Vagina (tissue), 2 donors: ENCODE data around the gene SPHKAP. TPM values are rescaled to one million over a fixed set of nuclear protein-coding genes. Genes with fewer than 3 reads are reported as not detected.
"Not testable (repeated sequence)": the region's sequence is repeated elsewhere in the genome, so short reads cannot be mapped to it uniquely, and the experiment has no call there.

ENCODE experiments used
- DNase-seq, 2 donors: peaks; one replicate each; pipeline ENCODE4 v3.0.0-alpha.2; 2017; ENCODE audit errors: extremely low spot score in 2 of 2
- H3K27ac ChIP-seq: fragments of 200-600 bp; sonication (generic); one replicate; pipeline ENCODE4 v1.5.1; 2019
- H3K27me3 ChIP-seq: fragments of 200-600 bp; sonication (generic); one replicate; pipeline ENCODE4 v1.5.1; 2019
- H3K36me3 ChIP-seq, 2 donors: fragments of 200-600 bp; sonication (generic); one replicate each; pipeline ENCODE4 v1.5.1; 2017 to 2019
- H3K4me1 ChIP-seq: fragments of 200-600 bp; sonication (generic); one replicate; pipeline ENCODE4 v1.5.1; 2019
- H3K4me3 ChIP-seq, 2 donors: fragments of 200-600 bp; sonication (generic); 1 replicate in 1 of 2; 2 replicates in 1 of 2; pipeline ENCODE4 v1.5.1; 2016 to 2019
- H3K9me3 ChIP-seq: fragments of 200-600 bp; sonication (generic); one replicate; pipeline ENCODE4 v1.5.1; 2019
- POLR2A ChIP-seq, 2 donors: fragments of 450-650 bp; IDR thresholded peaks; one replicate each; pipeline ENCODE4 v1.6.1; 2017; ENCODE audit warnings: antibody characterized with exemption in 2 of 2, mild to moderate bottlenecking in 2 of 2, moderate library complexity in 2 of 2
- POLR2AphosphoS5 ChIP-seq, 2 donors: sonication (generic); formaldehyde crosslinking; IDR thresholded peaks; one replicate each; pipeline ENCODE4 v1.9.0; 2017; ENCODE audit warnings: antibody characterized with exemption in 2 of 2, mild to moderate bottlenecking in 2 of 2, low read depth in 1 of 2; ENCODE audit not compliant: insufficient read depth in 1 of 2
- intact Hi-C: fragments of 100-400 bp; cut with DNase I; formaldehyde crosslinking; loops from one replicate; pipeline ENCODE4 v1.15.1; 2023
- total RNA-seq: library from RNA; depleted of rRNA; stranded (reverse); fragments of >200 nt; gene quantifications from one replicate; pipeline ENCODE4 v1.2.3, GENCODE V29; 2016
- TF ChIP-seq, protein P1 (sequence below), 3 experiments: fragments of 450-650 bp in 2 of 3; fragments of 200-600 bp in 1 of 3; sonication (generic) in 1 of 3; IDR thresholded peaks; one replicate each; pipeline ENCODE4 v1.5.1; 2017 to 2019; ENCODE audit warnings: antibody characterized with exemption in 3 of 3, mild to moderate bottlenecking in 2 of 3, moderate library complexity in 2 of 3

The SPHKAP gene
- total RNA-seq, 1 donor from 2014 or later, result 1.2 TPM

DNA sequence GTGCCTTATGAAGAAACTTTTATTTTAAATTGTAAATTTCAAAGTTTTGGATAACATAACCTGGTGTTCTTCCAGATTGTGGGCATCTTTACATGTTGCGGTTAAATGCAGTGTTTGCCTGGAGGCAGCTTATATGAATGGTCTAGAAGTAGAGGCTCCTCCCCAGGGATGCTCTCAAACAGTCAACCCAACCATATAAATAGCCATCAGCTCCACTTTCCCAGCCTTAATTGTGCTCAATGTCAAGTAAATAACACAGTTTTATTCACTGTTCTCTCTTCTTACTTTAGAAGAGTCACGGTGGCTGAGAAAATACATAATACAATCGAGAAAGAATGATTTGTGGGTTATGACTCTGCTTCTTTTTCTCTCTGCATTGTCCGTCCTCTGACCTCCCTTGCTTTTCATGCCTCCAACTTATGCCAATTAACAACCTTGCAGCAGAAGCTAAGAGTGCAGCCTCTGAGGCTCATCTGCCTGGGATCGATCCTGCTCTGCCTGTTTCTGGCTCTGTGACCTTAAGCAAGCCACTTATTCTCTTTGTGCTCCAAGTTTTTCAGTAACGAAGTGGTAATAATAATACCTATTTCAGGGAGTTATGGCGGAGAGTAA lies 209.8 kb downstream of the SPHKAP start:
- TF ChIP-seq POLR2AphosphoS5 (IDR thresholded peaks at IDR 0.05; ENCODE audit: insufficient read depth in 1 of 2, low read depth in 1 of 2), result no peak
- TF ChIP-seq POLR2A (IDR thresholded peaks at IDR 0.05), result no peak
- TF ChIP-seq, protein P1, sequence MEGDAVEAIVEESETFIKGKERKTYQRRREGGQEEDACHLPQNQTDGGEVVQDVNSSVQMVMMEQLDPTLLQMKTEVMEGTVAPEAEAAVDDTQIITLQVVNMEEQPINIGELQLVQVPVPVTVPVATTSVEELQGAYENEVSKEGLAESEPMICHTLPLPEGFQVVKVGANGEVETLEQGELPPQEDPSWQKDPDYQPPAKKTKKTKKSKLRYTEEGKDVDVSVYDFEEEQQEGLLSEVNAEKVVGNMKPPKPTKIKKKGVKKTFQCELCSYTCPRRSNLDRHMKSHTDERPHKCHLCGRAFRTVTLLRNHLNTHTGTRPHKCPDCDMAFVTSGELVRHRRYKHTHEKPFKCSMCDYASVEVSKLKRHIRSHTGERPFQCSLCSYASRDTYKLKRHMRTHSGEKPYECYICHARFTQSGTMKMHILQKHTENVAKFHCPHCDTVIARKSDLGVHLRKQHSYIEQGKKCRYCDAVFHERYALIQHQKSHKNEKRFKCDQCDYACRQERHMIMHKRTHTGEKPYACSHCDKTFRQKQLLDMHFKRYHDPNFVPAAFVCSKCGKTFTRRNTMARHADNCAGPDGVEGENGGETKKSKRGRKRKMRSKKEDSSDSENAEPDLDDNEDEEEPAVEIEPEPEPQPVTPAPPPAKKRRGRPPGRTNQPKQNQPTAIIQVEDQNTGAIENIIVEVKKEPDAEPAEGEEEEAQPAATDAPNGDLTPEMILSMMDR (IDR thresholded peaks at IDR 0.05), result no peak
- Histone ChIP-seq H3K27ac (no peak overlapping the region), H3K27me3 (no peaks in the 10 kb centered on the region), H3K36me3 (no peaks in the 10 kb centered on the region), H3K4me1 (no peaks in the 10 kb centered on the region), H3K9me3 (no peaks in the 10 kb centered on the region), H3K4me3 (no peak overlapping the region)
- intact Hi-C loops, result no loop called here
- DNase-seq, result no peak

DNA sequence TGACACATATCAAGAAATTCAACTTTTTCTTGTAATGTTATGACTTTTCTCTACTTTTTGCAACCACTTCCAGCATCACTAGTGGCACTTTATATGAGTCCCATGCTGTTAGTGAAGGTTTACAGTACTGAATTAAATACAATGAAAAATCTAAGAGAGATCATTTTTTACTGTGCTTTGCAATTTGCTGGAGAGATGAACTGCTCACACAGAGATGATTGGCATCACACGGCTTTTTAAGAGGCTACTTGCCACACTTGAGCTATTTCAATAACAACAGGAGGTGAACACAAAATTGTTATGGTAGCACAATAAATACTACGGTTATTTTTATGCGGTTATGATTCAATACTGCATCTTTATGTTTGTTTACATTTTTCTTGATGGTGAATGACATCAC lies 221.2 kb downstream of the SPHKAP start:
- Histone ChIP-seq H3K36me3 (no peaks in the 10 kb centered on the region), H3K9me3 (no peaks in the 10 kb centered on the region), H3K4me1 (no peaks in the 10 kb centered on the region), H3K27me3 (no peaks in the 10 kb centered on the region), H3K27ac (no peak overlapping the region), H3K4me3 (no peak overlapping the region)
- no peak for DNase-seq
- intact Hi-C loops, result no loop called here
- TF ChIP-seq POLR2AphosphoS5 (IDR thresholded peaks at IDR 0.05; ENCODE audit: insufficient read depth in 1 of 2, low read depth in 1 of 2) (no peak), POLR2A (IDR thresholded peaks at IDR 0.05) (no peak)
- TF ChIP-seq, protein P1 (IDR thresholded peaks at IDR 0.05), result no peak

DNA sequence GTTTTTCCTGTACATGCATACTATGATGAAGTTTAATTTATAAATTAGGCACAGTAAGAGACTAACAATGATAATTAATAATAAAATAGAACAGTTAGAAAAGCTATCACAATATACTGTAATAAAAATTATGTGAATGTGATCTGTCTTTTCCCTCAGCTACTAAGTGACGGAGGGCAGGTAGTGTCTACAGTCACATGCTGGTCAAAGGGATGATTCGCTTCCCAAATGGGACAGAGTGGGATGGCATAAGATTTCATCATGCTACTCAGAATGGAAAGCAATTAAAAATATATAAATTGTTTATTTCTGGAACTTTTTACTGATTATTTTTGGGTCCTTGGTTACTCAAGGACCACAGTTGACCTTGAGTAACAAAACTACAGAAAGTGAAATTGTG lies 238.5 kb downstream of the SPHKAP start:
- intact Hi-C loops, result no loop called here
- Histone ChIP-seq H3K4me3 (no peak overlapping the region), H3K27ac (no peak overlapping the region), H3K9me3 (no peaks in the 10 kb centered on the region), H3K4me1 (no peaks in the 10 kb centered on the region), H3K27me3 (no peaks in the 10 kb centered on the region), H3K36me3 (no peaks in the 10 kb centered on the region)
- TF ChIP-seq, protein P1 (IDR thresholded peaks at IDR 0.05), result no peak
- no peak for TF ChIP-seq POLR2AphosphoS5 (IDR thresholded peaks at IDR 0.05; ENCODE audit: insufficient read depth in 1 of 2, low read depth in 1 of 2)
- no peak for TF ChIP-seq POLR2A (IDR thresholded peaks at IDR 0.05)
- DNase-seq, result no peak

DNA sequence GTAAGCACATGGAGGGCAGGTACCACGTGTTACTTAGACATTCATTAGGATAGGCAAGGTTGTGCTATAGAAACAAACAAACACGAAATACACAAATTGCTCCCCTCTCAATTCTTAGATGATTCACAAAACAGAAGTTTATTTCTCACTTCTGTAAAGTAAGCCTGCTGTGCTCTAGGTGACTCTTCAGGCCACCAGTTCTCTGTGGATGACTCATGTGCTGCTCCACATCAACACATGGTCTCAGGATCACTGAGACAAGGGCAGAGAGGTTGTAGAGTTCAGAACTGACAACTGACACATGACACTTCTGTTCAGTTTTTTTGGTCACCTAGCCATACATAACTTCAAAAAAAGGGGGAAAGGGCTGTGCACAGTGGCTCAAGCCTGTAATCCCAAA lies 239.5 kb downstream of the SPHKAP start:
- Histone ChIP-seq H3K4me3 (no peak overlapping the region), H3K4me1 (no peaks in the 10 kb centered on the region), H3K27me3 (no peaks in the 10 kb centered on the region), H3K9me3 (no peaks in the 10 kb centered on the region), H3K27ac (no peak overlapping the region), H3K36me3 (no peaks in the 10 kb centered on the region)
- intact Hi-C loops, result no loop called here
- TF ChIP-seq, protein P1 (IDR thresholded peaks at IDR 0.05), result no peak
- no peak for TF ChIP-seq POLR2A (IDR thresholded peaks at IDR 0.05)
- TF ChIP-seq POLR2AphosphoS5 (IDR thresholded peaks at IDR 0.05; ENCODE audit: insufficient read depth in 1 of 2, low read depth in 1 of 2), result no peak
- no peak for DNase-seq

DNA sequence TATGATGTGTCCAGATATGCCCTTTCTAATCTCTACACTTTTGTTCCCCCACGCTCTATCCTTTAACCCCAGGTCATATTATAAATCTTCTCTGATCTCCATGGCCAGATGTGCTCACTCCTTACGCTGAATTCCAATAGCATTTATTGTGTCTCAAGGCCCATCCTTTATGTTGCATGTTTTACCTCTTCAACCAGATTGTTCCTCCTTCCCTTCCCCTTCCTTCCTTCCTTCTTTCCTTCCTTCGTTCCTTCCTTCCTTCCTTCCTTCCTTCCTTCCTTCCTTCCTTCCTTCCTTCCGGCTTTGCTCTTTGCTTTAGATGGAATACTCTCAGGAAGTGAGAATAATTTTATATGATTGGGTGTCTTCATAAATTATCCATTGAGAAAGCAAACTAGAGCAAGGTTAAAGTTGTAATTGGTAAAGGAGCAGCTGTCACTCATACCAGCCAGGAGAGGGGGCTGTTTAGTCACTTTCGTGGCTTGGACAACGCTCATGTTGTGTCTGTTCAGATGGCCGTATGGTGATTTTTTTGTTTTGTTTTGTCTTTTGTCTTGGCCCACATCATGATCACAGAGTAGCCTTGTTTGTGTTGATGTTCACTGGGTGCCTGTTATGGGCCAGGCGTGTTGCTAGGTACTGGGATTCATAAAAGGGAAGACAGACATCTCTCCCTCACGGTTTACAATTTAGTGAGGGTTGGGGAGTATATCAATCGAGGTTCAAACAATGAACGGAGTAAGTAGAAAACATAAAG lies 242.0 kb downstream of the SPHKAP start:
- intact Hi-C loops, result no loop called here
- H3K36me3 ChIP-seq, result no peaks in the 10 kb centered on the region
- no peaks in the 10 kb centered on the region for H3K27me3 ChIP-seq
- TF ChIP-seq POLR2A (IDR thresholded peaks at IDR 0.05) (no peak), POLR2AphosphoS5 (IDR thresholded peaks at IDR 0.05; ENCODE audit: insufficient read depth in 1 of 2, low read depth in 1 of 2) (no peak)
- TF ChIP-seq, protein P1 (IDR thresholded peaks at IDR 0.05), result no peak
- H3K4me1 ChIP-seq, result no peaks in the 10 kb centered on the region
- H3K27ac ChIP-seq, result no peak overlapping the region
- no peaks in the 10 kb centered on the region for H3K9me3 ChIP-seq
- H3K4me3 ChIP-seq, result no peak overlapping the region
- DNase-seq, result no peak

DNA sequence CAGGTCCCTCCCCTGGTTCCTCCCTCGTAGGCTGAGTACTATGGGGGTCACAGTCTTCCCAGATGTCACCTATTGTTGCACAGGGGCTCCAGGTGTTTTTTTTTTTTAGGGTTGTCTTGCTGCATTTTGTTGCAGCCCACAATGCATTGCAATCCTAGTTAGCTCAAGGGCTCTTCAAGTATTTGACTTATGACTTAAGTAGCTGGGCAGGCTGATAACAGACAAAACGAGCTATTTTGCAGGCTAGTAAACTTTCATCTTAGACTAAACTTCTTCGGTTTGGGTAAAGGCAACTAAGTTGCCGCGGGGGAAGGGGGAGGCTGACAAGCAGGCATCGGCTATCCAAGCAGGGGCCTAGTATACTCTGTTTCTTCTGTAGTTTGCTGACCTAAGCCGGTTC lies 245.2 kb downstream of the SPHKAP start:
- H3K36me3 ChIP-seq, H3K9me3 ChIP-seq, H3K27me3 ChIP-seq, H3K27ac ChIP-seq, intact Hi-C loops, H3K4me1 ChIP-seq, H3K4me3 ChIP-seq, DNase-seq: not testable (repeated sequence)
